GM12878 (cell line): ENCODE measurements around the gene CA6. TPM values are rescaled to one million over a fixed set of nuclear protein-coding genes. Genes with fewer than 3 reads are reported as not detected.

Source experiments
- ATAC-seq: fragments of 200-7000 bp; cut with Tn5 transposase; 3 replicates; pipeline ENCODE4 v1.9.1; 2020; ENCODE audit warnings: mild to moderate bottlenecking, moderate library complexity
- BruUV-seq: library from RNA; stranded (reverse); fragments of 400-500 nt; replicated peaks from 2 replicates; lab custom pipeline; 2021; lab: Mats Ljungman, UMichigan
- CTCF ChIA-PET: fragments of 300-600 bp; sonication (Branson Sonifier 250); formaldehyde crosslinking; extraction: SDS; loops from one replicate; lab custom pipeline; 2021; ENCODE audit warnings: inconsistent platforms; lab: Yijun Ruan, JAX
- POLR2A ChIA-PET: fragments of 350-600 bp; formaldehyde crosslinking; extraction: SDS; loops from one replicate; lab custom pipeline; 2021; ENCODE audit warnings: inconsistent platforms; lab: Charles Lee
- RAD21 ChIA-PET: fragments of 300-600 bp; sonication (Branson Sonifier 250); formaldehyde crosslinking; loops from one replicate; lab custom pipeline; 2023; ENCODE audit warnings: antibody characterized with exemption; ENCODE audit not compliant: unreplicated experiment; lab: Charles Lee
- SMC1A ChIA-PET: fragments of 300-600 bp; sonication (Branson Sonifier 250); formaldehyde crosslinking; loops from one replicate; lab custom pipeline; 2023; ENCODE audit not compliant: unreplicated experiment, uncharacterized antibody; lab: Charles Lee
- DNase-seq: peaks from one replicate; pipeline ENCODE4 v3.0.0-alpha.2; 2011; ENCODE audit warnings: low read depth, low spot score
- FAIRE-seq: peaks from 3 replicates; lab custom pipeline; 2011; peaks lifted over from hg19 to GRCh38; lab: Jason Lieb, UNC
- H2AFZ ChIP-seq: 2 replicates; pipeline ENCODE4 v1.6.0; 2011; ENCODE audit warnings: low read depth, low read length, control low read depth; ENCODE audit not compliant: control insufficient read depth
- H3K27ac ChIP-seq: 2 replicates; pipeline ENCODE4 v1.5.1; 2011; ENCODE audit warnings: control low read depth; ENCODE audit not compliant: control insufficient read depth, insufficient read depth
- H3K27me3 ChIP-seq, 2 experiments: replicated peaks in 1 of 2; 2 replicates each; pipeline versions ENCODE4 v1.6.0 to v1.6.1; 2011; ENCODE audit warnings: low read length in 1 of 2; ENCODE audit not compliant: control insufficient read depth in 2 of 2, insufficient read depth in 2 of 2
- H3K36me3 ChIP-seq, 2 experiments: 2 replicates each; pipeline ENCODE4 v1.5.1; 2011; ENCODE audit warnings: low read length in 1 of 2; ENCODE audit not compliant: control insufficient read depth in 2 of 2, insufficient read depth in 2 of 2
- H3K4me1 ChIP-seq: 2 replicates; pipeline ENCODE4 v1.6.1; 2011; ENCODE audit warnings: mild to moderate bottlenecking, low read length, moderate library complexity, mixed read lengths; ENCODE audit not compliant: control insufficient read depth, insufficient read depth
- H3K4me2 ChIP-seq: 2 replicates; pipeline ENCODE4 v1.6.0; 2011; ENCODE audit warnings: control low read depth; ENCODE audit not compliant: control insufficient read depth, insufficient read depth
- H3K4me3 ChIP-seq: fragments of 200-600 bp; sonication (generic); 2 replicates; pipeline ENCODE4 v1.5.1; 2016
- H3K79me2 ChIP-seq: 2 replicates; pipeline ENCODE4 v1.6.0; 2011; ENCODE audit warnings: low read length; ENCODE audit not compliant: control insufficient read depth, insufficient read depth
- H3K9ac ChIP-seq: 2 replicates; pipeline ENCODE4 v1.8.0; 2011; ENCODE audit warnings: low read length, control low read depth, mixed read lengths; ENCODE audit not compliant: control insufficient read depth, insufficient read depth
- H3K9me3 ChIP-seq: replicated peaks from 3 replicates; pipeline ENCODE4 v1.5.1; 2011; ENCODE audit warnings: mild to moderate bottlenecking, low read length; ENCODE audit not compliant: control insufficient read depth, insufficient read depth
- H4K20me1 ChIP-seq: 2 replicates; pipeline ENCODE4 v1.6.0; 2011; ENCODE audit not compliant: control insufficient read depth, insufficient read depth
- ATF7 ChIP-seq: fragments of 450-650 bp; IDR thresholded peaks from 2 replicates; pipeline ENCODE4 v1.6.1; 2016; ENCODE audit warnings: low read depth, mild to moderate bottlenecking
- BACH1 ChIP-seq: fragments of 450-650 bp; IDR thresholded peaks from 2 replicates; pipeline ENCODE4 v1.6.1; 2017; ENCODE audit warnings: mild to moderate bottlenecking, borderline replicate concordance
- DPF2 ChIP-seq: fragments of 450-650 bp; IDR thresholded peaks from 2 replicates; pipeline ENCODE4 v1.6.1; 2017; ENCODE audit warnings: mild to moderate bottlenecking
- KDM1A ChIP-seq: fragments of 200-600 bp; sonication (generic); IDR thresholded peaks from 2 replicates; pipeline ENCODE4 v1.6.1; 2016; ENCODE audit warnings: borderline replicate concordance
- MYC ChIP-seq: IDR thresholded peaks from 2 replicates; pipeline ENCODE4 v1.6.1; 2011; ENCODE audit warnings: mild to moderate bottlenecking, low read length, moderate library complexity, inconsistent platforms; ENCODE audit not compliant: insufficient read depth, insufficient replicate concordance, insufficient read length, severe bottlenecking
- SIN3A ChIP-seq: IDR thresholded peaks from 2 replicates; pipeline ENCODE4 v1.6.1; 2012; ENCODE audit warnings: low read depth, low read length, improper control_type of control experiment
- SREBF2 ChIP-seq: IDR thresholded peaks from 2 replicates; pipeline ENCODE4 v1.6.1; 2012; ENCODE audit warnings: mild to moderate bottlenecking, low read length
- WGBS: methylation state at CpG from one replicate; pipeline ENCODE4 v1.1.6; 2016; ENCODE audit warnings: low lambda C conversion rate; ENCODE audit not compliant: insufficient replicate concordance, insufficient coverage; ENCODE audit errors: missing lambda C conversion rate; 5-methylcytosine and 5-hydroxymethylcytosine counted together
- in situ Hi-C: fragments of 300-500 bp; cut with MboI; formaldehyde crosslinking; loops from 9 replicates; pipeline ENCODE4 v1.14.3; 2018; ENCODE audit warnings: mixed read lengths
- intact Hi-C: fragments of 100-400 bp; cut with micrococcal nuclease; formaldehyde crosslinking; loops from one replicate; pipeline ENCODE4 v1.14.2; 2022; ENCODE audit not compliant: unreplicated experiment
- polyA plus RNA-seq, 11 experiments: library from polyadenylated mRNA; depleted of rRNA in 4 of 11; unstranded in 6 of 11; stranded (reverse) in 5 of 11; fragments of >200 nt; fragmentation: Nextera tagmentation in 4 of 11; fragmentation: Illumina TruSeq in 1 of 11; extraction: Ambion mirVana in 4 of 11; extraction: Trizol in 1 of 11; gene quantifications; 1 replicate in 1 of 11; 2 replicates in 10 of 11; pipeline versions ENCODE4 v1.2.1 to v1.2.3, GENCODE V29; 2011 to 2016; ENCODE audit warnings: inconsistent platforms in 2 of 11, missing spikeins in 2 of 11, low read depth in 1 of 11
- total RNA-seq, 4 experiments: library from RNA; depleted of rRNA in 3 of 4; stranded (reverse); fragments of >200 nt in 3 of 4; fragmentation: Illumina TruSeq in 1 of 4; extraction: Trizol in 1 of 4; gene quantifications; 2 replicates each; pipeline versions ENCODE4 v1.2.1 to v1.2.3, GENCODE V29; 2013 to 2021
- TF ChIP-seq, protein P1 (sequence below): IDR thresholded peaks from 2 replicates; pipeline ENCODE4 v1.6.1; 2012; ENCODE audit warnings: low read depth, low read length, improper control_type of control experiment
- TF ChIP-seq, protein P2 (sequence below): IDR thresholded peaks from 2 replicates; pipeline ENCODE4 v1.6.1; 2012; ENCODE audit warnings: low read length, inconsistent platforms

CA6 gene
- total and polyA plus RNA-seq, 10 of the 15 experiments (the other 5 are each of a cell fraction or from before 2014, with no cell fraction given) = not detected

DNA sequence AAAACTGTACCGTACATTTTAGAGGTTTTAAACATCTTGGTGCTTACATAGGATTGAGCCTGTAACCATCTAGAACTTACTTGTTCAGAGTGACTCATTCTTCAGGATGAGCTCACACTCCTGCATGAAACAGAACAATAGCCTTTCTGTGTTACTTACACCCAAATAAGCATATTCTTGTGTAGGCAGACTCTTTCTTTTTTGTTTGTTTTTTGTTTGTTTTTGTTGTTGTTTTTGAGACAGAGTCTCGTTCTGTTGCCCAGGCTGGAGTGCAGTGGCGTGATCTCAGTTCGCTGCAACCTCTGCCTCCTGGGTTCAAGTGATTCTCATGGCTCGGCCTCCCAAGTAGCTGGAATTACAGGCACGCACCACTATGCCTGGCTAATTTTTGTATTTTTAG lies 3.8 kb upstream of the CA6 start:
- 29% methylated on average over 6 of the region's 6 CpGs for WGBS
- no peaks in the 10 kb centered on the region for H4K20me1 ChIP-seq
- DNase-seq = no peak
- intact Hi-C loops (no loop called here), in situ Hi-C loops (no loop called here)
- no peak for FAIRE-seq
- H3K4me3 ChIP-seq = no peak overlapping the region
- no TSS peak for BruUV-seq
- POLR2A ChIA-PET = no interaction called here
- RAD21 ChIA-PET = interaction anchor here (1.1 to 1.2 kb wide), 2 partner anchors 63 to 93 kb away, joined by 3 read pairs; no protein-coding TSS in a partner anchor
- no peak overlapping the region for H3K9ac ChIP-seq
- H3K27me3 ChIP-seq = peaks cover 0 to 2% of the 10 kb centered on the region in 2 experiments; a peak in 1 of 4 replicates
- peaks cover 9% of the 10 kb centered on the region for H3K4me1 ChIP-seq
- H3K79me2 ChIP-seq = no peaks in the 10 kb centered on the region
- SMC1A ChIA-PET = no interaction called here
- H3K27ac ChIP-seq = no peak overlapping the region
- no peaks in the 10 kb centered on the region; the same call in 2 of the 3 replicates for H3K9me3 ChIP-seq
- TF ChIP-seq ATF7 = 0 out of 2 replicates have a peak, but pooled peaks have one; percentile 35
- TF ChIP-seq DPF2 = no peak
- CTCF ChIA-PET = interaction anchor here (1.0 to 1.9 kb wide), 4 partner anchors 19 to 254 kb away, joined by 3 to 8 read pairs (median 4); no protein-coding TSS in a partner anchor
- no peaks in the 10 kb centered on the region for H3K36me3 ChIP-seq
- H2AFZ ChIP-seq = no peak overlapping the region
- no peak overlapping the region for H3K4me2 ChIP-seq
- ATAC-seq = peak; percentile 61

DNA sequence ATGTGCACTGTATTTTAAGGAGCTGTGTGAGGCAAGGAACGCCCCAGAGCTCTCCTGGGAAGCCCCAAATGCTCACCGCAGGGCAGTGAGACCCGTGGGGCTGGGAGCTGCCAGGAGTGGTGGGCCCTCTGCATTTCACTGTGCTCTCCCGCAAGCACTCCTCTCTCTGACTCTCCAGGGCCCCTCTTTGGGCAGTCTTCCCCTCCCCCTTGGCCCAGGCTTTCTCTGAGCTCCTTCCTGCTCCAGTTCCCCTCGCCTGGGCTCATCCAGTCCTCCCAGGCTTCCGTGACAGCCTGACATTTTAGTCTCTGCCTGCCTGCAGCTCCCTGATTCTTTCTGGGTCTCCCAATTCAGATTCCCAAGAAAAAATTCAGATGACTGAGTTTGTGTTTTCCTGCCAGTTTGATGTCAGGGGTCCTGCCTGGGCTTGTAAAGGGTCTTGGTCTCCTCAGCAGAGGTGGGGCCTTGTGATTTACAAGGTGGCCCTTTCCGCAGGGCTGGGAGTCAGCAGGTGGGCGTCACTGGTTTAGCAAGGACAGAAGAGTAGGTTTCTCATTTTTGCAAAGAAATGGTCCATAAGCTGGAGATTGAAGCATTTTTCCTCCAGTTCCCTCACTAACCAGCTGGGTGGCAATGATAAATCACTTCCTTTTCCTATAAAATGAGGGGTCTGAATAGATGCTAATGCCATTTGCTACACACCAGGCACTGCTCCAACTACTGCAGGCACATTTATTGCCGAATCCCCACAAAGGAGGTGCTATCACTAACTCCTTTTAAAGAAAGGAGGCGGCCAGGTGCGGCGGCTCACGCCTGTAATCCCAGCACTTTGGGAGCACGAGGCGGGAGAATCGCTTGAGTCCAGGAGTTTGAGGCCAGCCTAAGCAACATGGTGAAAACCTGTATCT lies 1.9 kb upstream of the CA6 start:
- intact Hi-C loops (no loop called here), in situ Hi-C loops (no loop called here)
- no peaks in the 10 kb centered on the region for H3K36me3 ChIP-seq
- WGBS = 30% methylated on average over 16 of the region's 16 CpGs
- CTCF ChIA-PET = interaction anchor here (0.6 to 1.8 kb wide), 4 partner anchors 16 to 527 kb away, joined by 3 to 7 read pairs (median 5); no protein-coding TSS in a partner anchor
- no peak; the same call in 2 of the 3 replicates for ATAC-seq
- no peak overlapping the region for H3K4me2 ChIP-seq
- FAIRE-seq = no peak
- no peaks in the 10 kb centered on the region; the same call in 1 of the 2 replicates for H3K4me1 ChIP-seq
- H3K79me2 ChIP-seq = no peaks in the 10 kb centered on the region
- SMC1A ChIA-PET = interaction anchor here (1.4 kb wide), 2 partner anchors 9 kb away, joined by 3 to 4 read pairs; no protein-coding TSS in a partner anchor
- BruUV-seq = no TSS peak
- H3K4me3 ChIP-seq = no peak overlapping the region
- H2AFZ ChIP-seq = no peak overlapping the region
- RAD21 ChIA-PET = no interaction called here
- peaks cover 0 to 2% of the 10 kb centered on the region in 2 experiments; a peak in 1 of 4 replicates for H3K27me3 ChIP-seq
- no peaks in the 10 kb centered on the region; the same call in 2 of the 3 replicates for H3K9me3 ChIP-seq
- no peak overlapping the region for H3K9ac ChIP-seq
- no peaks in the 10 kb centered on the region for H4K20me1 ChIP-seq
- POLR2A ChIA-PET = interaction anchor here (0.6 kb wide), 1 partner anchor 34 kb away, joined by 4 read pairs; no protein-coding TSS in a partner anchor
- H3K27ac ChIP-seq = no peak overlapping the region
- DNase-seq = no peak
- no peak for TF ChIP-seq MYC
- no peak for TF ChIP-seq KDM1A
- TF ChIP-seq, protein P1, sequence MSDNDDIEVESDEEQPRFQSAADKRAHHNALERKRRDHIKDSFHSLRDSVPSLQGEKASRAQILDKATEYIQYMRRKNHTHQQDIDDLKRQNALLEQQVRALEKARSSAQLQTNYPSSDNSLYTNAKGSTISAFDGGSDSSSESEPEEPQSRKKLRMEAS = no peak
- no peak for TF ChIP-seq DPF2
- TF ChIP-seq ATF7 = no peak
- TF ChIP-seq SREBF2 = no peak
- TF ChIP-seq, protein P2, sequence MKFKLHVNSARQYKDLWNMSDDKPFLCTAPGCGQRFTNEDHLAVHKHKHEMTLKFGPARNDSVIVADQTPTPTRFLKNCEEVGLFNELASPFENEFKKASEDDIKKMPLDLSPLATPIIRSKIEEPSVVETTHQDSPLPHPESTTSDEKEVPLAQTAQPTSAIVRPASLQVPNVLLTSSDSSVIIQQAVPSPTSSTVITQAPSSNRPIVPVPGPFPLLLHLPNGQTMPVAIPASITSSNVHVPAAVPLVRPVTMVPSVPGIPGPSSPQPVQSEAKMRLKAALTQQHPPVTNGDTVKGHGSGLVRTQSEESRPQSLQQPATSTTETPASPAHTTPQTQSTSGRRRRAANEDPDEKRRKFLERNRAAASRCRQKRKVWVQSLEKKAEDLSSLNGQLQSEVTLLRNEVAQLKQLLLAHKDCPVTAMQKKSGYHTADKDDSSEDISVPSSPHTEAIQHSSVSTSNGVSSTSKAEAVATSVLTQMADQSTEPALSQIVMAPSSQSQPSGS = no peak
- TF ChIP-seq SIN3A = no peak
- TF ChIP-seq BACH1 = no peak
